CD14-positive monocyte (primary cell): Measurements from ENCODE around the gene DOCK1. TPM values are rescaled to one million over a fixed set of nuclear protein-coding genes. Genes with fewer than 3 reads are reported as not detected.

Experiments used
- DNase-seq, 3 donors: peaks; one replicate each; pipeline ENCODE4 v3.0.0-alpha.2; 2011 to 2022
- H2AFZ ChIP-seq: 2 replicates; pipeline ENCODE4 v1.6.0; 2012; ENCODE audit warnings: mild to moderate bottlenecking, low read depth, low read length, inconsistent platforms; ENCODE audit not compliant: insufficient read depth, poor library complexity, severe bottlenecking
- H3K27ac ChIP-seq, 2 donors: 1 replicate in 1 of 2; 2 replicates in 1 of 2; pipeline ENCODE4 v1.5.1; 2012 to 2013; ENCODE audit warnings: low read length in 2 of 2, control low read depth in 1 of 2, inconsistent platforms in 1 of 2, low read depth in 1 of 2, mild to moderate bottlenecking in 1 of 2
- H3K27me3 ChIP-seq, 2 donors: one replicate each; pipeline versions ENCODE4 v1.6.0 to v1.6.1; 2011 to 2013; ENCODE audit warnings: low read length in 2 of 2; ENCODE audit not compliant: control insufficient read depth in 2 of 2, insufficient read depth in 2 of 2
- H3K36me3 ChIP-seq, 2 donors: replicated peaks in 1 of 2; 1 replicate in 1 of 2; 2 replicates in 1 of 2; pipeline versions ENCODE4 v1.5.1 to v1.6.1; 2012 to 2013; ENCODE audit warnings: low read length in 2 of 2, control low read depth in 1 of 2, inconsistent platforms in 1 of 2, mild to moderate bottlenecking in 1 of 2; ENCODE audit not compliant: insufficient read depth in 2 of 2, control insufficient read depth in 1 of 2
- H3K4me1 ChIP-seq, 2 donors: 1 replicate in 1 of 2; 2 replicates in 1 of 2; pipeline versions ENCODE4 v1.5.1 to v1.6.1; 2012 to 2013; ENCODE audit warnings: low read length in 2 of 2, control low read depth in 1 of 2, inconsistent platforms in 1 of 2, mild to moderate bottlenecking in 1 of 2, moderate library complexity in 1 of 2; ENCODE audit not compliant: insufficient read depth in 2 of 2, control insufficient read depth in 1 of 2
- H3K4me2 ChIP-seq: replicated peaks from 2 replicates; pipeline ENCODE3; 2012; ENCODE audit warnings: low read length, moderate library complexity, mild to moderate bottlenecking; ENCODE audit not compliant: poor library complexity, severe bottlenecking; ENCODE audit errors: extremely low read depth
- H3K4me3 ChIP-seq, 3 experiments: fragments of 200-600 bp in 1 of 3; sonication (generic) in 1 of 3; replicated peaks in 1 of 3; 1 replicate in 2 of 3; 2 replicates in 1 of 3; pipeline ENCODE4 v1.5.1; 2011 to 2013; ENCODE audit warnings: low read length in 3 of 3, mild to moderate bottlenecking in 3 of 3, control low read depth in 2 of 3, low read depth in 2 of 3, inconsistent platforms in 1 of 3, moderate library complexity in 1 of 3
- H3K79me2 ChIP-seq: 2 replicates; pipeline ENCODE4 v1.6.0; 2012; ENCODE audit warnings: mild to moderate bottlenecking, control low read depth, inconsistent platforms, low read length, moderate library complexity; ENCODE audit not compliant: insufficient read depth
- H3K9ac ChIP-seq: 2 replicates; pipeline ENCODE4 v1.6.0; 2017; ENCODE audit warnings: low read length, mild to moderate bottlenecking; ENCODE audit not compliant: insufficient read depth, poor library complexity, severe bottlenecking
- H3K9me3 ChIP-seq, 2 donors: replicated peaks in 1 of 2; 1 replicate in 1 of 2; 2 replicates in 1 of 2; pipeline versions ENCODE4 v1.5.1 to v1.6.1; 2012 to 2013; ENCODE audit warnings: low read length in 2 of 2, control low read depth in 1 of 2; ENCODE audit not compliant: control insufficient read depth in 1 of 2, insufficient read depth in 1 of 2
- H4K20me1 ChIP-seq: 2 replicates; pipeline ENCODE4 v1.6.0; 2012; ENCODE audit warnings: mild to moderate bottlenecking, low read length, control low read depth, moderate library complexity; ENCODE audit not compliant: insufficient read depth
- H3K27ac Mint-ChIP-seq, 7 donors: one replicate each; pipeline ENCODE4 v1.8.0; 2020; ENCODE audit warnings: mild to moderate bottlenecking in 7 of 7, mixed read lengths in 7 of 7, moderate library complexity in 6 of 7, inconsistent platforms in 2 of 7
- H3K27me3 Mint-ChIP-seq, 3 donors: one replicate each; pipeline ENCODE4 v1.8.0; 2021 to 2022; ENCODE audit warnings: low read depth in 3 of 3, mild to moderate bottlenecking in 3 of 3, mixed read lengths in 3 of 3, moderate library complexity in 3 of 3, inconsistent platforms in 1 of 3
- H3K36me3 Mint-ChIP-seq, 2 donors: one replicate each; pipeline ENCODE4 v1.8.0; 2020; ENCODE audit warnings: mixed read lengths in 2 of 2, inconsistent platforms in 1 of 2, mild to moderate bottlenecking in 1 of 2
- H3K4me1 Mint-ChIP-seq: one replicate; pipeline ENCODE4 v1.8.0; 2020; ENCODE audit warnings: mild to moderate bottlenecking, mixed read lengths
- H3K4me3 Mint-ChIP-seq, 2 donors: one replicate each; pipeline ENCODE4 v1.8.0; 2020; ENCODE audit warnings: mild to moderate bottlenecking in 2 of 2, mixed read lengths in 2 of 2, moderate library complexity in 1 of 2
- H3K9me3 Mint-ChIP-seq, 7 donors: one replicate each; pipeline ENCODE4 v1.8.0; 2020 to 2022; ENCODE audit warnings: mixed read lengths in 7 of 7, mild to moderate bottlenecking in 6 of 7, moderate library complexity in 6 of 7, inconsistent platforms in 2 of 7
- CTCF ChIP-seq: fragments of 200-600 bp; IDR thresholded peaks from one replicate; pipeline ENCODE4 v1.8.0; 2022; ENCODE audit warnings: antibody characterized with exemption, mild to moderate bottlenecking
- WGBS: methylation state at CpG from one replicate; pipeline ENCODE4 v1.1.5; 2013; ENCODE audit warnings: missing lambda C conversion rate; ENCODE audit not compliant: insufficient coverage; 5-methylcytosine and 5-hydroxymethylcytosine counted together
- intact Hi-C, 2 donors: fragments of 100-400 bp; cut with micrococcal nuclease; formaldehyde crosslinking; loops; one replicate each; pipeline versions ENCODE4 v1.15.0 to v1.15.1; 2023
- polyA plus RNA-seq, 3 donors: library from polyadenylated mRNA; depleted of rRNA in 1 of 3; unstranded in 2 of 3; stranded (reverse) in 1 of 3; fragments of 300-500 nt in 2 of 3; fragments of >200 nt in 1 of 3; fragmentation: Illumina TruSeq in 2 of 3; gene quantifications; 1 replicate in 2 of 3; 2 replicates in 1 of 3; pipeline ENCODE4 v1.2.3, GENCODE V29; 2012 to 2021

The DOCK1 gene
- polyA plus RNA-seq, 3 donors, result 0.31 to 0.35 TPM; not detected in 1

GRCh38 chr10:127018298-127018650, 113.0 kb downstream of the DOCK1 start:
- H3K36me3 ChIP-seq, result no peaks in the 10 kb centered on the region
- Mint-ChIP-seq H3K27me3 (peaks cover 0 to 3% (median 2%) of the 10 kb centered on the region in 3 donors), H3K9me3 (no peaks in the 10 kb centered on the region), H3K4me1 (no peaks in the 10 kb centered on the region), H3K36me3 (no peaks in the 10 kb centered on the region), H3K4me3 (no peak overlapping the region), H3K27ac (no peak overlapping the region)
- no peak overlapping the region for H2AFZ ChIP-seq
- intact Hi-C loops, result no loop called here
- H3K79me2 ChIP-seq, result no peaks in the 10 kb centered on the region
- no peaks in the 10 kb centered on the region for H3K9me3 ChIP-seq
- no peak overlapping the region for H3K9ac ChIP-seq
- no peak overlapping the region for H3K27ac ChIP-seq
- H3K4me3 ChIP-seq, result no peak overlapping the region
- no peaks in the 10 kb centered on the region for H3K4me1 ChIP-seq
- no peak for DNase-seq
- no peak for TF ChIP-seq CTCF
- no peak overlapping the region for H3K4me2 ChIP-seq
- no peaks in the 10 kb centered on the region for H4K20me1 ChIP-seq
- WGBS, result 89% methylated on average over 1 of the region's 4 CpGs
- no peaks in the 10 kb centered on the region for H3K27me3 ChIP-seq

- no peak for TF ChIP-seq CTCF
- Mint-ChIP-seq H3K4me1 (no peaks in the 10 kb centered on the region), H3K9me3 (no peaks in the 10 kb centered on the region), H3K4me3 (no peak overlapping the region), H3K36me3 (no peaks in the 10 kb centered on the region), H3K27ac (no peak overlapping the region), H3K27me3 (peaks cover 0 to 3% (median 2%) of the 10 kb centered on the region in 3 donors)
- Histone ChIP-seq H3K4me3 (no peak overlapping the region), H3K9ac (no peak overlapping the region), H2AFZ (no peak overlapping the region), H3K4me2 (no peak overlapping the region), H3K36me3 (no peaks in the 10 kb centered on the region), H3K79me2 (no peaks in the 10 kb centered on the region), H3K9me3 (no peaks in the 10 kb centered on the region), H4K20me1 (no peaks in the 10 kb centered on the region), H3K4me1 (no peaks in the 10 kb centered on the region), H3K27ac (no peak overlapping the region), H3K27me3 (no peaks in the 10 kb centered on the region)
- no peak for DNase-seq
- WGBS, result 93% methylated on average over 8 of the region's 8 CpGs
- intact Hi-C loops, result no loop called here
Observed at GRCh38 chr10:127018766-127019165, 113.5 kb downstream of the DOCK1 start.
